Measurements from ENCODE around the gene VEGFA. TPM values are rescaled to one million over a fixed set of nuclear protein-coding genes. Genes with fewer than 3 reads are reported as not detected.

Gene VEGFA
- polyA plus RNA-seq, 3 donors = 19.0 to 454 (median 32.0) TPM

DNA sequence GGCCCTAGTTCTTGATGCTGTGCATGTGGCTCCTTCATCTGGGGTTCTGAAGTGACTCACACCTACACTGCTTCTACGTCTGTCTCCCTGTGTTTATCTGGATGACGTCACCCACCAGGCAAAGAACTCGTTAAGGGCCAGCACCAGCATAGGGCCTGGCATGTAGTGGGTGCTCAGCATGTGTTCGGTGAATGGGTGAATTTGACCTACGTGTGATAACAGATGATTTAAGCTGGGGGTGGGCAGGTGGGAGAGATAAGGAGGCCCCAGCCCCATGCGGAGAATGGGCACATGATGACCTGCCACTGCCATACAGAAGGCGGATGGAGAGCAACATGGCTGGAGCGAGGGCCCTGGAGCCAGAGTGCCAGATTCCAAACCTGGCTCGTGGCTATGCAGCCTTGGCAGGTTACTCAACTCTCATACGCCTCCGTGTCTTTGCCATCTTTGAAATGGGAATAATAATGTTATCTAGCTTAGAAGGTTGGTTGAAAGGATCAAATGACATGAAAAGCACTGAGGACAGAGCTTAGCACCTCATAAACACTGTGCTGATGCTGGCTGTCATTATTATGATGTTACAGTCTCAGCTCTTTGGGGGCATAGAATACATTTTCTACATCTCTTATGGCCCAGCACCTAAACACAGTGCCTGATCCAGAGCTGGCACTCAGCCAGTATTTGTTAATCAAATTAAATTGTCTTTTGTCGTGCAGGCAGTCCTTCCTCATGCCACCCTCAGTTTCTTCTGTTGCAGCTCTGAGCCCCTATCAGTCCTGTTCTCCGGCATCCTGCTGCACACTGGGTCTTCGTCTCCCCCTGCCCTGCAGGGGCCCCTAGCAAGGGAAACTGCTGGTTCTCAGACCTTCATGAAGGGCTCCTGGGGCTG lies 39.6 kb downstream of the VEGFA start:
- Histone ChIP-seq H3K4me1 (ENCODE audit: control insufficient read depth in 1 of 2, insufficient read depth in 2 of 2, low read length in 2 of 2) (peaks cover 21 to 22% of the 10 kb centered on the region in 2 donors), H3K4me2 (replicated peaks; ENCODE audit: extremely low read depth, low read length, poor library complexity, severe bottlenecking) (no peak overlapping the region), H3K4me3 (replicated peaks in 1 of 3; ENCODE audit: low read depth in 2 of 3, low read length in 3 of 3) (no peak overlapping the region), H3K9ac (ENCODE audit: insufficient read depth, low read length, poor library complexity, severe bottlenecking) (no peak overlapping the region), H3K9me3 (replicated peaks in 1 of 2; ENCODE audit: control insufficient read depth in 1 of 2, insufficient read depth in 1 of 2, low read length in 2 of 2) (no peaks in the 10 kb centered on the region), H3K27ac (ENCODE audit: low read depth in 1 of 2, low read length in 2 of 2) (no peak overlapping the region), H3K27me3 (ENCODE audit: control insufficient read depth in 2 of 2, insufficient read depth in 2 of 2, low read length in 2 of 2) (no peaks in the 10 kb centered on the region), H4K20me1 (ENCODE audit: insufficient read depth, low read length) (no peaks in the 10 kb centered on the region), H3K79me2 (ENCODE audit: insufficient read depth, low read length) (no peaks in the 10 kb centered on the region), H2AFZ (ENCODE audit: insufficient read depth, low read depth, low read length, poor library complexity, severe bottlenecking) (no peak overlapping the region), H3K36me3 (replicated peaks in 1 of 2; ENCODE audit: control insufficient read depth in 1 of 2, insufficient read depth in 2 of 2, low read length in 2 of 2) (no peaks in the 10 kb centered on the region)
- WGBS (ENCODE audit: insufficient coverage) = 94% methylated on average over 11 of the region's 14 CpGs
- no peak for DNase-seq
- peaks cover 0 to 3% (median 0%) of the 10 kb centered on the region in 3 donors for H3K27me3 Mint-ChIP-seq (ENCODE audit: low read depth in 3 of 3)
- no peak for TF ChIP-seq CTCF (IDR thresholded peaks at IDR 0.05)
- H3K4me3 Mint-ChIP-seq = no peak overlapping the region
- no peak overlapping the region for H3K27ac Mint-ChIP-seq
- peaks cover 27% of the 10 kb centered on the region for H3K4me1 Mint-ChIP-seq
- peaks cover 0 to 2% of the 10 kb centered on the region in 2 donors for H3K36me3 Mint-ChIP-seq
- intact Hi-C loops (cut with micrococcal nuclease) = loop anchor here (5.0 kb wide), 2 partner anchors 37 to 82 kb away; partner anchors contain the start of gene VEGFA (in 1 of the 2)
- H3K9me3 Mint-ChIP-seq = peaks cover 0 to 2% (median 0%) of the 10 kb centered on the region in 7 donors

- Mint-ChIP-seq H3K36me3 (peaks cover 0 to 2% of the 10 kb centered on the region in 2 donors), H3K4me1 (peaks cover 23% of the 10 kb centered on the region), H3K27ac (peak overlapping the region in 1 of 7 donors; percentile 6), H3K9me3 (peaks cover 0 to 2% (median 0%) of the 10 kb centered on the region in 7 donors), H3K27me3 (ENCODE audit: low read depth in 3 of 3) (peaks cover 0 to under 1% (median 0%) of the 10 kb centered on the region in 3 donors), H3K4me3 (no peak overlapping the region)
- Histone ChIP-seq H3K4me2 (replicated peaks; ENCODE audit: extremely low read depth, low read length, poor library complexity, severe bottlenecking) (no peak overlapping the region), H3K79me2 (ENCODE audit: insufficient read depth, low read length) (no peaks in the 10 kb centered on the region), H3K9ac (ENCODE audit: insufficient read depth, low read length, poor library complexity, severe bottlenecking) (no peak overlapping the region), H2AFZ (ENCODE audit: insufficient read depth, low read depth, low read length, poor library complexity, severe bottlenecking) (no peak overlapping the region), H3K9me3 (replicated peaks in 1 of 2; ENCODE audit: control insufficient read depth in 1 of 2, insufficient read depth in 1 of 2, low read length in 2 of 2) (no peaks in the 10 kb centered on the region), H4K20me1 (ENCODE audit: insufficient read depth, low read length) (no peaks in the 10 kb centered on the region), H3K27me3 (ENCODE audit: control insufficient read depth in 2 of 2, insufficient read depth in 2 of 2, low read length in 2 of 2) (no peaks in the 10 kb centered on the region), H3K4me1 (ENCODE audit: control insufficient read depth in 1 of 2, insufficient read depth in 2 of 2, low read length in 2 of 2) (peaks cover 17 to 20% of the 10 kb centered on the region in 2 donors), H3K27ac (ENCODE audit: low read depth in 1 of 2, low read length in 2 of 2) (no peak overlapping the region), H3K36me3 (replicated peaks in 1 of 2; ENCODE audit: control insufficient read depth in 1 of 2, insufficient read depth in 2 of 2, low read length in 2 of 2) (no peaks in the 10 kb centered on the region), H3K4me3 (replicated peaks in 1 of 3; ENCODE audit: low read depth in 2 of 3, low read length in 3 of 3) (no peak overlapping the region)
- TF ChIP-seq CTCF (IDR thresholded peaks at IDR 0.05) = no peak
- 100% methylated on average over 1 of the region's 6 CpGs for WGBS (ENCODE audit: insufficient coverage)
- no peak for DNase-seq
- intact Hi-C loops (cut with micrococcal nuclease) = loop anchor here in 1 of 2 donors (5.0 kb wide), 1 partner anchor 84 kb away; no protein-coding TSS in a partner anchor
Measured at GRCh38 chr6:43810965-43811732, 41.1 kb downstream of the VEGFA start.

Measured in CD14-positive monocyte (primary cell).